A673 (cell line): ENCODE measurements around the gene PACRG. TPM values are rescaled to one million over a fixed set of nuclear protein-coding genes. Genes with fewer than 3 reads are reported as not detected.

ENCODE experiments used
- BruUV-seq: library from RNA; stranded (reverse); fragments of 400-500 nt; replicated peaks from 2 replicates; lab custom pipeline; 2021; lab: Mats Ljungman, UMichigan
- CTCF ChIA-PET: fragments of 300-600 bp; sonication (Branson Sonifier 250); formaldehyde crosslinking; loops from one replicate; lab custom pipeline; 2022; ENCODE audit warnings: antibody characterized with exemption; lab: Charles Lee
- POLR2A ChIA-PET: fragments of 300-600 bp; sonication (Branson Sonifier 250); formaldehyde crosslinking; loops from one replicate; lab custom pipeline; 2022; ENCODE audit warnings: antibody characterized with exemption; ENCODE audit not compliant: low non-redundant PET; lab: Charles Lee
- DNase-seq: peaks from one replicate; pipeline ENCODE4 v3.0.0-alpha.2; 2015; ENCODE audit warnings: low spot score
- H3K27ac ChIP-seq: fragments of 200-600 bp; sonication (generic); 2 replicates; pipeline ENCODE4 v1.5.1; 2016; ENCODE audit warnings: mixed run types, low read depth, mild to moderate bottlenecking, mixed read lengths, antibody characterized with exemption, low read length; ENCODE audit not compliant: poor library complexity, severe bottlenecking
- H3K27me3 ChIP-seq: fragments of 200-600 bp; sonication (generic); replicated peaks from 2 replicates; pipeline ENCODE4 v1.6.1; 2017; ENCODE audit warnings: mixed run types, low read depth, mild to moderate bottlenecking, mixed read lengths, antibody characterized with exemption, low read length; ENCODE audit not compliant: insufficient read depth, poor library complexity
- H3K36me3 ChIP-seq: fragments of 200-600 bp; sonication (generic); 2 replicates; pipeline ENCODE4 v1.6.1; 2016; ENCODE audit warnings: mixed run types, mild to moderate bottlenecking, mixed read lengths, antibody characterized with exemption, low read length; ENCODE audit not compliant: insufficient read depth, poor library complexity, severe bottlenecking
- H3K4me1 ChIP-seq: fragments of 200-600 bp; sonication (generic); 2 replicates; pipeline ENCODE4 v1.6.1; 2017; ENCODE audit warnings: mixed run types, mild to moderate bottlenecking, mixed read lengths, antibody characterized with exemption, low read length; ENCODE audit not compliant: insufficient read depth, poor library complexity, severe bottlenecking
- H3K4me3 ChIP-seq: fragments of 200-600 bp; sonication (generic); 2 replicates; pipeline ENCODE4 v1.5.1; 2016; ENCODE audit warnings: low read depth, mixed run types, mild to moderate bottlenecking, mixed read lengths, low read length; ENCODE audit not compliant: poor library complexity, severe bottlenecking
- H3K9me3 ChIP-seq: fragments of 200-600 bp; sonication (generic); 2 replicates; pipeline ENCODE4 v1.6.1; 2016; ENCODE audit warnings: mixed run types, low read depth, mild to moderate bottlenecking, mixed read lengths, antibody characterized with exemption, low read length; ENCODE audit not compliant: poor library complexity, severe bottlenecking
- EZH2 ChIP-seq: fragments of 200-600 bp; sonication (generic); IDR thresholded peaks from 2 replicates; pipeline ENCODE4 v1.6.1; 2017; ENCODE audit warnings: borderline replicate concordance, low read depth, mild to moderate bottlenecking, mixed read lengths, antibody characterized with exemption, low read length; ENCODE audit not compliant: poor library complexity, severe bottlenecking
- intact Hi-C: fragments of 100-400 bp; cut with micrococcal nuclease; formaldehyde crosslinking; loops from one replicate; pipeline ENCODE4 v1.10.0; 2022; ENCODE audit not compliant: unreplicated experiment
- total RNA-seq: library from RNA; stranded (reverse); gene quantifications from 2 replicates; pipeline ENCODE4 v1.2.3, GENCODE V29; 2021
- TF ChIP-seq, protein P1 (sequence below): fragments of 300-800, 200-600 bp; sonication (generic); conservative IDR thresholded peaks from 2 replicates; pipeline ENCODE4 v1.5.1; 2017; ENCODE audit warnings: low read depth, mild to moderate bottlenecking, antibody characterized with exemption, low read length, moderate library complexity, mixed read lengths

Gene PACRG
- total RNA-seq, 1 experiment from 2014 or later, result not detected

DNA sequence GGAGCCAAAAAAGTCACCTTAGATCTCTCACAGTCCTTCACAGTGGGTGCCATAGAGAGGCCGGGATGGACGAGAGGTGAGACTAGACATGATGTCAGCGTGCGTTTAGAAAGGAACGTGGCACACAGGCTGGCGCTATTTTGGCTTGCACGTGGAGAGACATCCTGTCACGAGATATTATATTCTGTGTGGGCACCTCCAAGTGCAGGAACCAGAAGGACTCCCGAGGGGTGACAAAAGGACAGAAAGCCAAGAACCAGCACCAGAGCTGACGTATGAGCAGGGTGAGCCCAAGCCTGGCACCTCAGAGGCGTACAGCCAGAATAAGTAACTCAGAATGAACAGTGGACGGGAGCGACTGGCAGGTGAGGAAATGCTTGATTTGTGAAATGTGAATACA lies 636.9 kb downstream of the PACRG start:
- no peak overlapping the region for H3K4me3 ChIP-seq
- intact Hi-C loops, result no loop called here
- no peak overlapping the region for H3K27ac ChIP-seq
- H3K36me3 ChIP-seq, result no peaks in the 10 kb centered on the region
- BruUV-seq, result no TSS peak
- H3K9me3 ChIP-seq, result no peaks in the 10 kb centered on the region
- ChIA-PET CTCF (no interaction called here), POLR2A (no interaction called here)
- no peaks in the 10 kb centered on the region for H3K27me3 ChIP-seq
- H3K4me1 ChIP-seq, result peaks cover 4% of the 10 kb centered on the region
- DNase-seq, result no peak
- TF ChIP-seq, protein P1, sequence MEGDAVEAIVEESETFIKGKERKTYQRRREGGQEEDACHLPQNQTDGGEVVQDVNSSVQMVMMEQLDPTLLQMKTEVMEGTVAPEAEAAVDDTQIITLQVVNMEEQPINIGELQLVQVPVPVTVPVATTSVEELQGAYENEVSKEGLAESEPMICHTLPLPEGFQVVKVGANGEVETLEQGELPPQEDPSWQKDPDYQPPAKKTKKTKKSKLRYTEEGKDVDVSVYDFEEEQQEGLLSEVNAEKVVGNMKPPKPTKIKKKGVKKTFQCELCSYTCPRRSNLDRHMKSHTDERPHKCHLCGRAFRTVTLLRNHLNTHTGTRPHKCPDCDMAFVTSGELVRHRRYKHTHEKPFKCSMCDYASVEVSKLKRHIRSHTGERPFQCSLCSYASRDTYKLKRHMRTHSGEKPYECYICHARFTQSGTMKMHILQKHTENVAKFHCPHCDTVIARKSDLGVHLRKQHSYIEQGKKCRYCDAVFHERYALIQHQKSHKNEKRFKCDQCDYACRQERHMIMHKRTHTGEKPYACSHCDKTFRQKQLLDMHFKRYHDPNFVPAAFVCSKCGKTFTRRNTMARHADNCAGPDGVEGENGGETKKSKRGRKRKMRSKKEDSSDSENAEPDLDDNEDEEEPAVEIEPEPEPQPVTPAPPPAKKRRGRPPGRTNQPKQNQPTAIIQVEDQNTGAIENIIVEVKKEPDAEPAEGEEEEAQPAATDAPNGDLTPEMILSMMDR, result no peak
- no peak for TF ChIP-seq EZH2

Other genes with a start within 250 kb of the PACRG start
- gene PRKN, start 208 bp upstream of the PACRG start, total RNA-seq, result 1.2 and 1.3 TPM in 2 replicates